NCI-H526 (cell line): ENCODE results near the gene HDAC11.
"Not testable (repeated sequence)": the region's sequence is repeated elsewhere in the genome, so short reads cannot be mapped to it uniquely, and the experiment has no call there.

Experiments
- DNase-seq, 2 experiments: peaks; one replicate each; lab custom pipeline; 2025; lab: John Stamatoyannopoulos, UW

Gene HDAC11, protein sequence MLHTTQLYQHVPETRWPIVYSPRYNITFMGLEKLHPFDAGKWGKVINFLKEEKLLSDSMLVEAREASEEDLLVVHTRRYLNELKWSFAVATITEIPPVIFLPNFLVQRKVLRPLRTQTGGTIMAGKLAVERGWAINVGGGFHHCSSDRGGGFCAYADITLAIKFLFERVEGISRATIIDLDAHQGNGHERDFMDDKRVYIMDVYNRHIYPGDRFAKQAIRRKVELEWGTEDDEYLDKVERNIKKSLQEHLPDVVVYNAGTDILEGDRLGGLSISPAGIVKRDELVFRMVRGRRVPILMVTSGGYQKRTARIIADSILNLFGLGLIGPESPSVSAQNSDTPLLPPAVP

GRCh38 chr3:13479582-13480339 lies at the start of gene HDAC11:
TSS of gene HDAC11 (plus strand) at chr3:13480306. CDS start at chr3:13480348, 42 bp downstream.
- peak; percentile 73 to 97 for DNase-seq

DNA sequence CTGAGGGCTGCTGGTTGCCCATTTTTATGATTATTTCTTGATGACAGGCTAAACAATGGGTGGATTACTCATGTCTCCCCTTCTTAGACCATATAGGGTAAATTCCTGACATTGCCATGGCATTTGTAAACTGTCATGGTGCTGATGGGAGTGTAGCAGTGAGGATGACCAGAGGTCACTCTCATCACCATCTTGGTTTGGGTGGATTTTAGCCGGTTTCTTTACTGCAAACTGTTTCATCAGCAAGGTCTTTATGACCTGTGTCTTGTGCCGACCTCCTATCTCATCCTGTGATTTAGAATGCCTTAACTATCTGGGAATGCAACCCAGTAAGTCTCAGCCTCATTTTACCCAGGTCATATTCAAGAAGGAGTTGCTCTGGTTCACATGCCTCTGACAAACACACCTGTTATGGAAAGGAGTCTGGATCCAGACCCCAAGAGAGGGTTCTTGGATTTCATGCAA lies 49.7 kb upstream of the HDAC11 start:
- not testable (repeated sequence) for DNase-seq

- no peak for DNase-seq
Measured at GRCh38 chr3:13432093-13432492, 48.0 kb upstream of the HDAC11 start.

GRCh38 chr3:13433912-13434311 lies 46.2 kb upstream of the HDAC11 start:
- no peak for DNase-seq

GRCh38 chr3:13436213-13436612 lies 43.9 kb upstream of the HDAC11 start:
- DNase-seq, result not testable (repeated sequence)

DNA sequence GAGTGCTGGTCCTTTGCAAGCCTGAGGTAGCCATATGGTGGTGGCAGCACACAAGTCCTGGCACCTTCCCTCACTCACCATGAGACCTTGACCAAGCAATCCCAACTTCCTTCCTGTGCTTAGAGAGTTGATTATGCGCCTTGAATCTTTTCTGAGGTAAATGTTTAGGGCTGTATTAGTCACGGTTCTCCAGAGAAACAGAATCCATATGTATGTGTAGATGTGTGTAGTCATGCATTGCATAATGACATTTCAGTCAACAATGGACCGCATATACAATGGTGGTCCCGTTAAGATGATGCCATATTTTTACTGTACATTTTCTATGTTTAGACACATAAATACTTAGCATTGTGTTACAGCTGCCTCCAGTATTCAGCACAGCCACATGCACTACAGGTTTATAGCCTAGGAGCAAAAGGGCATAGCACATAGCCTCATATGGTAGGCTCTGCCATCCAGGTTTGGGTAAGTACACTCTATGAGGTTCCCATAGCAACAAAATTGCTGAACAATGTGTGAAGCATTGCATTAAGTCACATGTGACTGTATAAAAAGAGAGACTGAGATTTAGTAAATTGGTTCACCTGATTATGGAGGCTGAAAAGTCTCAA lies 39.8 kb upstream of the HDAC11 start:
- no peak for DNase-seq

DNA sequence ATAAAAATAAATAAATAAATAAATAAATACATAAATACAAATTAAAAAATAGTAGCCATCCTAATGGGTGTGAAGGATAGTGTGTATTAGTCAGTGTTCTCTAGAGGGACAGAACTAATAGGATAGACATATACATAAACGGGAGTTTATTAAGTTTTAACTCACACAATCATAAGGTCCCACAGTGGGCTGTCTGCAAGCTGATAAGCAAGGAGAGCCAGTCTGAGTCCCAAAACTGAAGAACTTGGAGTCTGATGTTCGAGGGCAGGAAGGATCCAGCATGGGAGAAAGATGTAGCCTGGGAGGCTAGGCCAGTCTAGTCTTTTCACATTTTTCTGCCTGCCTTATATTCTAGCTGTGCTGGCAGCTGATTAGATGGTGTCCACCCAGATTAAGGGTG lies 37.2 kb upstream of the HDAC11 start:
- DNase-seq, result not testable (repeated sequence)

DNA sequence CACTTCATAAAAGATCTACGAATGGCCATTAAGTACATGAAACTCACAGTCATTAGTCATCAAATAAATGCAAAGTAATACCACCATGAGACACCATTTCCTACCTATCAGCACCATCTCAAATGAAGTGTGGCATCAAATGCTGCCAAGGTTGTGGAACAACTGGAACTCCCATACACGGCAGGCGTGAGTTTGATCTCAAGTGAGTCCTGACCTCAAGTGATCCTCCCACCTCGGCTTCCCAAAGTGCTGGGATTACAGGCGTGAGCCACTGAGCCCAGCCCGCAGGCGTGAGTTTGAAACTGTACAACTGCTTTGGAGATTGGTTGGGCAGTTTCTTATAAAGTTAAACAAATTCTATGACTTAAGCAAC lies 28.8 kb upstream of the HDAC11 start:
- DNase-seq, result no peak

DNA sequence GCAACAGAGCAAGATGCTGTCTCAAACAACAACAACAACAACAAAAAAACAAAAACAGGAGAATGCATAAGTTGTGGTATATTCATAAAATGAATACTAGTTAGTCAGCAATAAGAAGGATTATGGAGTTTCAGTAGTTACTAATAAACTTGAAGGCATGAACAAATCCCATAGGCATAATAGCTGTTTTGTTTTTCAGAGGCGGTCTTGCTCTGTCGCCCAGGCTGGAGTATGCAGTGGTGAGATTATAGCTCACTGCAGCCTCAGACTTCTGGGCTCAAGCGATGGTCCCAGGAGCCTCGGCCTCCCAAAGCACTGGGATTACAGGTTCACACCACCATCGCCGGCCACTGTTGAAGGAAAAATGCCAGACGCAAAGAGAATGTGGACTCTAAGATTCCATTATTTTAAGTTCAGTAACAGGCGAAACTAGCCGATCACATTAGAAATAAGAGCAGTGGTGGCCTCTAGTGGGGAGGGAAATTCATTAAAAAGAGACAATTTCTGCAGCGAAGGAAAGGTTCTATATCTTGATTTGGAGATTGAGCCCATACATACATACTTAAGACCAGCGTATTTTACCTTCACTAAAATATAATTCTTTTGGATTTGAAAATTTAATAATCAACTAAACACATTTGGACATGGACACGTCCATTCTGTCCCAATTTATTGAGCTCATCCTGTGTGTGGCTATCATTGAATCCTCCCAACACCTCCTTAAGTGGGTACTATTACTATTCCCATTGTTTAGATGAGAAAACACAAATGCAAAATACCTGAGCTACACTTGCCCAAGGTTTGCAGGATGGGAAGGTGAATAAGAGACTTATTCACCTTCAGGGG lies 27.4 kb upstream of the HDAC11 start:
- peak; percentile 38 to 66 for DNase-seq

- DNase-seq, result no peak
Measured at GRCh38 chr3:13455644-13456043, 24.5 kb upstream of the HDAC11 start.

DNA sequence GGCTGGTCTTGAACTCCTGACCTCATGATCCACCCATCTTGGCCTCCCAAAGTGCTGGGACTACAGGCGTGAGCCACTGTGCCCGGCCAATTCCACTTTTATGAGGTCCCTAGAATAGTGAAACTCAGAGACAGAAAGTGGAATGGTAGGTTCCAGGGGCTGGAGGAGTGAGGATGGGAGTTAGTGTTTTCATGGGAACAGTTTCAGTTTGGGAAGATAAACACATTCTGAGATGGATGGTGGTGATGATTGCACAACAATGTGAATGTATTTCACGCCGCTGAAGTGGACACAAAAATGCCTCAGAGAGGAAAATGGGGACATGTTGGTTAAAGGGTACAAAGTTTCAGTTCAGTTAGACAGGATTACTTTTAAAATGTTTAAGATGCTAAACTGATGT lies 22.5 kb upstream of the HDAC11 start:
- no peak for DNase-seq

- no peak for DNase-seq
Measured at GRCh38 chr3:13459605-13460340, 20.3 kb upstream of the HDAC11 start.

GRCh38 chr3:13460341-13460736 lies 19.8 kb upstream of the HDAC11 start:
- DNase-seq, result no peak

DNA sequence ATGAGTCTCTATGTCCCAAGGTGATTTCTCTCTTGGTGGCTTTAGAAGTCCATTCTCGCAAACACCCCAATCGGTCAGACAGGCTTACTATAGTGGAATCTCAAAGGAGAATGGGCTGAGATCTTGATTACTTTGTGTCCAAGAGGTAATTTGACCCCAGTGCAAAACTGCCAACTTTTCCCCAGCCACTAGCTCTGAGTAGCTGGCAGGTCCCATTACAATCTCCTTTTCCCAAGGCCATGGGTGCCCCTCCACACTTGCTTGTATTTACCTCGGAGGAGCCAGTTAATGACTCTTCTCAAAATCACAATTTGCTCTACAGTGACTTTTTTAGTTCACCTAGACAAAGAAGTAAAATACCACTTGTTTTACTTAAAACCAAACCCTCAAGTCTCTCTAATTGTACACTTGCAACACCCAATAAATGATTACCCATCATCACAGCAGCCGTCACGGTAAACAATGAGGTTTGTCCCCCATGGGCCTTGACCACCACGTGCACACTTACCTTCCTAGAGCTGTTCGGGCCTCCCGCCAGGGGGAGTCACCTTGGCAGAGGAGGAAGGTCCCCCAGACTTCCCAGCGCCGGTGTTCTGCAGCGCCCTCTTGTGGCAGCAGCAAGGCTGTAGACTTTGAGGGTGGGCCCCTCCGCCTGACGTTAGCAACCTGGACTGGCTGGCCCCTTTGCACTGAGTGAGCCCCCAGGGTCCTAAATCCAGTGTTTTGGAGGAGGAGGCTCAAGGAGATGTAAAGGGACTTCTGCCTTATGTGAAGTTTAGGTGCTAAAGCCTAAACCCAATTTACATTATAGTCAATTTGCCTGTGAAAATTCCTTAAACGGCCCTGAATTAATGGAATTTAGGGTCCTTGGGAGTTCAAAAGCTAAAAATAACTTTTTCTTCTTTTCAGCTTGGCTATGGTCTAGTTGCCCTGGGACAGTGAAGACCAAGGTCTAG lies 18.7 kb upstream of the HDAC11 start:
- peak; percentile 77 to 91 for DNase-seq

GRCh38 chr3:13462125-13462629 lies 17.9 kb upstream of the HDAC11 start:
- no peak for DNase-seq

GRCh38 chr3:13462822-13463221 lies 17.3 kb upstream of the HDAC11 start:
- no peak for DNase-seq

GRCh38 chr3:13463618-13464400 lies 16.3 kb upstream of the HDAC11 start:
- DNase-seq, result no peak

DNA sequence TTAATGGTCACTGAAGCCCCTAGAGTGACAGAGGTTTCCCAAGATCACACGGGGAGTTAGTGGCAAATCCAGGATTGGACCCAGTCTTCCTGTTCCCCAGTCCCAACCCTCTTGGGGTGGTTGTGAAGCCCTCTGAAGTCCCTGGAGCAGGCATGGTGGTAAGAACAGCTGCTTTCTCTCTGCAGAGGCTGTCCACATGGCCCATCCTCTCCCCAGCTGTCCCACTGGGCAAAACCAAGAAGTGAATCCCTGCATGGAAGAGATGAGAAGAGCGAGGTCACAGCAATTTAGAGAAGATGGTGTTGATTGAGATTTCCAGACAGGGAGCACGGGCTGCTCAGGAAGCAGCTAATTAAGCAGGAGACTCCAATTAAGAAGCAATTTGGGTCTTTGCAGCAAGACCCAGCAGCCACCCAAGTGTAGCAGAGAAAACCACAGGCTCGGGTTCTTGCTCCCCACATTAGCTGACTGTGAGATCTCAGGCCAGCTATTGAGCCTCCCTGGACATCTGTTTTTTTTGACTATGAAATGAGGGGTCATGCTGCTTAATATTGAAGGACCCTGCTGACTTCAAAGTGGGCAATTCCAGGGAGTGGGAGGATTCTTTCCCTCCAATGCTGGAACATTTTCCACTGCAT lies 14.8 kb upstream of the HDAC11 start:
- no peak for DNase-seq

DNA sequence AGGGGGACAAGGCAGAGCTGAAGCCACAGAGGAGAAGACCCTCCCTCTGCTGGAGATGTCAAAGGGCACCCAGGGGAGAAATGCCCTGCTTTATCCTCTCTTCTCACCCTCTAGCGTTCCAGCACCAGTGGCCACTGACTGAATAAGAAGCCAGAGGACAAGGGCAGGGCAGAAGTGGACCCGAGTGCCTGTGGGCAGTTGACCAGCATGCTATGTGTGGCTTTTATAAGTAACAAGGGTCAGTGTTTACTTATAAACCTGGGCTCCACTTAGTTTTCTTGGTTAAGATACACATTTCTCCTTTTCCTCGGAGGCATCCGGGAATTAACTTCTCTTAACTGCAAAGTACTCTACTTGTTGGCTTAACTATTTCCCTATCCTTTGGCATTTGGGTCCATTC lies 13.3 kb upstream of the HDAC11 start:
- no peak for DNase-seq
